Psoas muscle (tissue), 8 donors: ENCODE data around the gene SETDB1. TPM values are rescaled to one million over a fixed set of nuclear protein-coding genes. Genes with fewer than 3 reads are reported as not detected.

Experiments
- ATAC-seq, 4 donors: fragments of 200-7000 bp; cut with Tn5 transposase; one replicate each; pipeline ENCODE4 v1.9.1; 2020; ENCODE audit warnings: moderate library complexity in 3 of 4, mild to moderate bottlenecking in 2 of 4
- DNase-seq, 2 donors: peaks; one replicate each; pipeline ENCODE4 v3.0.0-alpha.2; 2020
- H3K27ac ChIP-seq: fragments of 200-600 bp; one replicate; pipeline ENCODE4 v1.8.0; 2022
- H3K27me3 ChIP-seq, 3 donors: fragments of 200-600 bp in 1 of 3; one replicate each; pipeline versions ENCODE4 v1.6.1 to v1.8.0; 2013 to 2022; ENCODE audit warnings: low read length in 2 of 3, mild to moderate bottlenecking in 2 of 3, moderate library complexity in 1 of 3; ENCODE audit not compliant: insufficient read depth in 3 of 3
- H3K36me3 ChIP-seq, 2 donors: fragments of 200-600 bp in 1 of 2; one replicate each; pipeline versions ENCODE4 v1.6.1 to v1.8.0; 2013 to 2022; ENCODE audit warnings: low read depth in 1 of 2, mild to moderate bottlenecking in 1 of 2, moderate library complexity in 1 of 2; ENCODE audit not compliant: insufficient read depth in 1 of 2
- H3K4me1 ChIP-seq: fragments of 200-600 bp; one replicate; pipeline ENCODE4 v1.8.0; 2022
- H3K4me3 ChIP-seq: fragments of 200-600 bp; one replicate; pipeline ENCODE4 v1.8.0; 2022; ENCODE audit warnings: mild to moderate bottlenecking
- H3K9me3 ChIP-seq: fragments of 200-600 bp; one replicate; pipeline ENCODE4 v1.8.0; 2022
- WGBS, 3 donors: extraction: QIAGEN DNeasy Blood & Tissue Kit; methylation state at CpG; one replicate each; pipeline versions ENCODE4 v1.1.6 to v1.1.7; 2013; 5-methylcytosine and 5-hydroxymethylcytosine counted together
- intact Hi-C, 2 donors: fragments of 100-400 bp; cut with DNase I; formaldehyde crosslinking; loops; one replicate each; pipeline versions ENCODE4 v1.11.0 to v1.14.2; 2022
- polyA plus RNA-seq, 3 donors: library from polyadenylated mRNA; stranded (reverse); fragments of 200-250 nt; gene quantifications; one replicate each; pipeline ENCODE4 v1.2.3, GENCODE V29; 2013
- total RNA-seq, 4 donors: library from RNA; stranded (reverse); fragmentation: NEBNext Ultra II Directional in 2 of 4; extraction: Animal tissue kit (Norgen Biotek cat#: 25700) in 2 of 4; gene quantifications; one replicate each; pipeline versions ENCODE4 v1.2.1 to v1.2.4, GENCODE V29; 2021 to 2023
- TF ChIP-seq, protein P1 (sequence below): fragments of 200-600 bp; IDR thresholded peaks from one replicate; pipeline ENCODE4 v1.8.0; 2022; ENCODE audit warnings: antibody characterized with exemption
- donor health status: healthy with polysubstance abuse.
- donor health status: DM: no; HTN: no; CAD: no; lungs with moderate emphysema.
- donor health status: Bipolar disorder and iron deficiency.
- donor health status: healthy.
- donor health status: DM: yes; HTN: yes; CAD: no.
- donor health status: DM: no; HTN: no; CAD: no.
- donor health status: DM: no; HTN: no; CAD: no.
- donor health status: DM: yes; HTN: yes; CAD: no.

Gene SETDB1
- total and polyA plus RNA-seq, 7 donors = 12.8 to 27.1 (median 19.4) TPM

DNA sequence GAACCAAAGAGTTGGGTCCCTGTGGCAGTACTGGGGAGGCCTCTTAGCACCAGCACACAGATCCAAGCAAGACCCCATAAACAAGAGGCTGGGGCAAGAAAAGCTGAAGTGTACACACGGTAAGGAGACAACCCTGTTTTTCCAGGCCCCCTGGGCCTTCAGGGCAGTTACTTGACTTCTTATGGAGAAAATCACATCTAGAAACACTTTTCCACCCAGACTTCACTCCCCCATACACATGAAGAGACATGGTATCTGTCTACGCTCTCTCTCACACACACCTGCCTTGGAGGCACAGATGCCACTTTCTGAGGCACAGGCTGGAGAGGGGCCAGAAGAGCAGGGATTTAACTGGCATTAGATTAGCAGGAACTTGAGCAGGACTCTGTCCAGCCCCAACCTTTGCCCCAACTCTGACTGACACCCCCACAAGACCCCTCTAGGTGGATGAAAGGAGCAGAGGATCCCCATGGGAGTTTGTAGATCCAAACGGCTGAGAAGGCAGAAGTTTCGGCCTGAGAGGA is 46.3 kb downstream of the SETDB1 start:
- Histone ChIP-seq H3K4me1 (peaks cover 38% of the 10 kb centered on the region), H3K36me3 (peaks cover 6 to 17% of the 10 kb centered on the region in 2 donors), H3K27ac (peak overlapping the region; percentile 97), H3K27me3 (no peaks in the 10 kb centered on the region), H3K9me3 (no peaks in the 10 kb centered on the region), H3K4me3 (peak overlapping the region; percentile 86)
- WGBS, 3 donors = 47 to 60% (median 52%) methylated on average over 4 of the region's 4 CpGs
- intact Hi-C loops = loop anchor here in 1 of 2 donors (5.0 kb wide), 1 partner anchor 405 kb away; no protein-coding TSS in a partner anchor
- DNase-seq (no peak), ATAC-seq (no peak)
- TF ChIP-seq, protein P1, sequence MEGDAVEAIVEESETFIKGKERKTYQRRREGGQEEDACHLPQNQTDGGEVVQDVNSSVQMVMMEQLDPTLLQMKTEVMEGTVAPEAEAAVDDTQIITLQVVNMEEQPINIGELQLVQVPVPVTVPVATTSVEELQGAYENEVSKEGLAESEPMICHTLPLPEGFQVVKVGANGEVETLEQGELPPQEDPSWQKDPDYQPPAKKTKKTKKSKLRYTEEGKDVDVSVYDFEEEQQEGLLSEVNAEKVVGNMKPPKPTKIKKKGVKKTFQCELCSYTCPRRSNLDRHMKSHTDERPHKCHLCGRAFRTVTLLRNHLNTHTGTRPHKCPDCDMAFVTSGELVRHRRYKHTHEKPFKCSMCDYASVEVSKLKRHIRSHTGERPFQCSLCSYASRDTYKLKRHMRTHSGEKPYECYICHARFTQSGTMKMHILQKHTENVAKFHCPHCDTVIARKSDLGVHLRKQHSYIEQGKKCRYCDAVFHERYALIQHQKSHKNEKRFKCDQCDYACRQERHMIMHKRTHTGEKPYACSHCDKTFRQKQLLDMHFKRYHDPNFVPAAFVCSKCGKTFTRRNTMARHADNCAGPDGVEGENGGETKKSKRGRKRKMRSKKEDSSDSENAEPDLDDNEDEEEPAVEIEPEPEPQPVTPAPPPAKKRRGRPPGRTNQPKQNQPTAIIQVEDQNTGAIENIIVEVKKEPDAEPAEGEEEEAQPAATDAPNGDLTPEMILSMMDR = no peak

DNA sequence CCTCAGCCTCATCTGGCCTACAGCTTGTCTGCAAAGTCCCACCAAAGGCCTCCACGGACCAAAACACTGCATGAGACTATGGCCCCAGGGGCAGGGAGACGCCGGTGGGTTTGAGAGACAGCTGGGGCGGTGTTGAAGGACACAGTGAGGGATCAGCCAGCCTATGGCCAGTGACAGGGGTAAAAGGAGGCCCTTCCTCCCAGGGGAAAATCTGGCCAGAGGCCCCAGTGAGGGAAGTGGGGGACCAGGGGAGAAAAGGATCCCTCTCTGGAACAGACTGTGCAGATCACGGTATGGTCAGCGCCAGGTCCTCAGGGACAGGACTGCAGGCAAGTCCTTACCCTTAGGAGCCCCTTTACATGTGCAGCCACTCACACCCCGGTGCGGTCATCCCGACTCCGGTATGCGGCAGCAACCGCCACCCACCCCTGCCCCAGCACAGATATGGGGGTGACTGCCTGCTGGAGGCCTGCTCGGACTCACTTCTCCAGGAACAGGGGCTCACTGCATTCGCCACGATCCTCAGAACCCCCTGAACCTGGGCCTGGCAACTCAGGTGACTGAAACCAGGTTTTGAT is 47.2 kb downstream of the SETDB1 start:
- peaks cover 4 to 9% of the 10 kb centered on the region in 2 donors for H3K36me3 ChIP-seq
- no peak for DNase-seq
- H3K27me3 ChIP-seq = no peaks in the 10 kb centered on the region
- peaks cover 38% of the 10 kb centered on the region for H3K4me1 ChIP-seq
- peak overlapping the region; percentile 86 for H3K4me3 ChIP-seq
- no peaks in the 10 kb centered on the region for H3K9me3 ChIP-seq
- intact Hi-C loops = loop anchor here in 1 of 2 donors (5.0 kb wide), 1 partner anchor 406 kb away; no protein-coding TSS in a partner anchor
- no peak for ATAC-seq
- peak overlapping the region; percentile 97 for H3K27ac ChIP-seq
- TF ChIP-seq, protein P1 = no peak
- WGBS, 3 donors = 16 to 25% (median 22%) methylated on average over 15 of the region's 15 CpGs

DNA sequence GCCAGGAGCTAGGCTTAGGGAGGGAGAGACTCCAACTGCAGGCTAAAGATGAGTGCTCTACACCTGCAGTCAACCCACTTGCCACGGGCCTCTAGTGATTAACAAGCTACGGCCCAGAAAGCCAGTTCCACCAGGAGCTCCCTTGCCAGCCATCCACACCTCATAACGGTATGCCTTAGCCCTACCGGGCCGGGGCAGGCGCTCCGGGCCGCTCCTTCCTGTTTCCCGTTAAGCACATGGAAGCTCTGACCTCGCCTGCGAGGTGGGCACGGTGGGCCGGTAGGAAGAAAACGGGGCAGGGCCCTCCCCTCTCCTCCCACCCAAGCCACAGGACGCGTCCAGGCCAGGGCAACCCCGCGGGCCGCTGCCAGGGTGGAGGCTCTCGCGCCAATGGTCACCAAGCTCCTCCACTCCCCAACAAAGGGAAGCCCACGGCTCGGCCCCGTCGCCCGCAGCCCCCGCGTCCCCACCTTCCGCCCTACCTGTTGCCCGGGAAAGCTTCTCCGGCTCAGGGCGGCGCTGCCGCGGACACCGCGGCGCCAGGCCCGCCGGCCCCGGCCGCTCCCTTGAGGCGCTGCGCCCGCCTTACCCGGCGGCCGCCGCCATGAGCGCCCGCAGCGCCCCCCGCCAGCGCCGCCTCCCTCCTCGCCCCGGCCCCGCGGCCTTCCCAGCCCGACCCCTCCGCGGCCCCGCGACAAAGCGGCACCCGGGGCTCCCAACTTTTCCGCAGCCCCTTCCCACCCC is 47.8 kb downstream of the SETDB1 start:
- intact Hi-C loops = loop anchor here in 1 of 2 donors (5.0 kb wide), 1 partner anchor 407 kb away; no protein-coding TSS in a partner anchor
- peak in 3 of 4 donors; percentile 6 to 26 (median 19) for ATAC-seq
- Histone ChIP-seq H3K27me3 (no peaks in the 10 kb centered on the region), H3K9me3 (no peaks in the 10 kb centered on the region), H3K36me3 (peaks cover 0 to 2% of the 10 kb centered on the region in 2 donors), H3K27ac (peak overlapping the region; percentile 97), H3K4me1 (peaks cover 38% of the 10 kb centered on the region), H3K4me3 (peak overlapping the region; percentile 86)
- WGBS, 3 donors = 0 to 1% (median 1%) methylated on average over 43 to 63 of the region's 67 CpGs
- DNase-seq = peak; percentile 47 to 67
- TF ChIP-seq, protein P1 = no peak

DNA sequence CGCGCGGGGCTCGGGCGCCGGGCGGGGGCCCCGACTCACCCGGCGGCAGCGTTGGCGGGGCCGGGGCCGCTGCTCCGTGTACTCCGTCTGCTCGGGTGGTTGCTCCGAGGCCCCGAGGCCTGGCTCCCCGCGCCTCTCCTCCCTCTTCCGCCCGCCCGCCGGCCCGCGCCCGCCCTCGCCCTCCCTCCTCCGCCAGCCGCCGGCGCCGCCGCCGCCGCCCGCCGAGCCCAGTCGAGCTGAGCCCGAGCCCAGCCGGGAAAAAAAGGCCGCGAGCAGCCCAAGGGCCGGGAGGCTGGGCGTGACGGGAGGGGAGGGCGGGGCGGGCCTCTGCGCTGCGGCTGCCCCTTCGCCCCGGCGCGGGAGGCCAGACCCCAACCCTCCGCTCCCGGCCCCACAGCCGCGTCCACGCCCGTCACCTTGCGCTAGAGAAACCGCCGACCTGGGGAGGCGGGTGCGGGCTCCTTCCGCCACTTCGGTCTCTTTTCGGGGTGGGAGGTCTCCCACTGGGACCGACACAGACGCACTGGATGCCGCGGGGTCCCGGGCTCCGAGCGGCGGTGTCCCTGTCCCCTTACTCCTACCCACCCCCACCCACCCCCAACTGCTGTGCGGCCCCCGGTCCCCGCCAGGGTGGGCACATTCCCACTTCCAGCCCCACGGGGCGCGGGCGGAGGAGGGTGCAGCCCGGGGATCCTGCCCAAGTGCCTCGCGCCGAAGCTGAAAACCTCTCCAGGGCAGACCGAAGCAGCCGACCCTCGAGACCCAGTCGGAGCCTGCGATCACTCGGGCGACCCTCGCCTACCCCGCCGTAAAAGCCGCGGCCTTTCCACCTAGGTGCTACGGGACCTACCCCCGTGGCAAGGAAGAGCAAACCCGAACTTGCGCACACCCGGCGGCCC is 48.7 kb downstream of the SETDB1 start, which contains the start of gene CERS2:
Gene CERS2, minus strand, starts transcription at position 256 of the 899 bp plus-strand sequence. CDS start 5,745 bp downstream, outside the sequence.
- no peaks in the 10 kb centered on the region for H3K9me3 ChIP-seq
- TF ChIP-seq, protein P1 = no peak
- H3K27ac ChIP-seq = peak within 1 kb of the TSS; percentile 97
- DNase-seq (peak; percentile 81 to 92), ATAC-seq (peak; percentile 41 to 65 (median 55))
- H3K4me3 ChIP-seq = peak within 1 kb of the TSS; percentile 86
- intact Hi-C loops = loop anchor here in 1 of 2 donors (5.0 kb wide), 2 partner anchors 98 to 408 kb away; partner anchors contain the start of gene ARNT
- no peaks in the 10 kb centered on the region for H3K36me3 ChIP-seq
- no peaks in the 10 kb centered on the region for H3K27me3 ChIP-seq
- peaks cover 40% of the 10 kb centered on the region for H3K4me1 ChIP-seq
- WGBS, 3 donors = 3 to 8% (median 7%) methylated on average over 46 to 103 of the region's 106 CpGs
